DMS 273 treated with DMSO at 0.1 percent for 48 hours (cell line): ENCODE results near the gene RPA1.
"Not testable (repeated sequence)": the region's sequence is repeated elsewhere in the genome, so short reads cannot be mapped to it uniquely, and the experiment has no call there.

Experiments
- DNase-seq: peaks from one replicate; lab custom pipeline; 2025; lab: John Stamatoyannopoulos, UW

The RPA1 gene

GRCh38 chr17:1820528-1821252 lies 9.1 kb upstream of the RPA1 start:
- DNase-seq: no peak

- no peak for DNase-seq
These were observed 601 bp upstream of the RPA1 start for GRCh38 chr17:1829216-1829591.

- no peak for DNase-seq
These were observed 483 bp downstream of the RPA1 start for GRCh38 chr17:1830288-1830687.

- DNase-seq: no peak
These were observed 4.8 kb downstream of the RPA1 start for GRCh38 chr17:1834380-1835149.

GRCh38 chr17:1839516-1839915 lies 9.7 kb downstream of the RPA1 start:
- DNase-seq: no peak

GRCh38 chr17:1843947-1844346 lies 14.1 kb downstream of the RPA1 start:
- no peak for DNase-seq

GRCh38 chr17:1847191-1847590 lies 17.4 kb downstream of the RPA1 start:
- DNase-seq: no peak

GRCh38 chr17:1852327-1852726 lies 22.5 kb downstream of the RPA1 start:
- no peak for DNase-seq

- no peak for DNase-seq
These were observed 23.9 kb downstream of the RPA1 start for GRCh38 chr17:1853698-1854097.

GRCh38 chr17:1856462-1856861 lies 26.7 kb downstream of the RPA1 start:
- DNase-seq: not testable (repeated sequence)

- DNase-seq: no peak
These were observed 31.2 kb downstream of the RPA1 start for GRCh38 chr17:1860978-1861377.

GRCh38 chr17:1861391-1862010 lies 31.7 kb downstream of the RPA1 start:
- no peak for DNase-seq

GRCh38 chr17:1865252-1866037 lies 35.6 kb downstream of the RPA1 start:
- DNase-seq: no peak

- DNase-seq: no peak
These were observed 37.5 kb downstream of the RPA1 start for GRCh38 chr17:1867307-1867706.

GRCh38 chr17:1868090-1868489 lies 38.3 kb downstream of the RPA1 start:
- DNase-seq: no peak

- no peak for DNase-seq
These were observed 40.8 kb downstream of the RPA1 start for GRCh38 chr17:1870592-1870991.

GRCh38 chr17:1871756-1872155 lies 42.0 kb downstream of the RPA1 start:
- no peak for DNase-seq

GRCh38 chr17:1872254-1872653 lies 42.4 kb downstream of the RPA1 start:
- DNase-seq: no peak

GRCh38 chr17:1872976-1873375 lies 43.2 kb downstream of the RPA1 start:
- DNase-seq: no peak

- no peak for DNase-seq
These were observed 43.6 kb downstream of the RPA1 start for GRCh38 chr17:1873418-1873817.

GRCh38 chr17:1875597-1875996 lies 45.8 kb downstream of the RPA1 start:
- no peak for DNase-seq

- no peak for DNase-seq
These were observed 48.8 kb downstream of the RPA1 start for GRCh38 chr17:1878419-1879121.
